HepG2 (cell line): ENCODE data around the gene GSTT2. TPM values are rescaled to one million over a fixed set of nuclear protein-coding genes. Genes with fewer than 3 reads are reported as not detected.

Source experiments
- ATAC-seq: fragments of 200-7000 bp; cut with Tn5 transposase; 3 replicates; pipeline ENCODE4 v1.9.1; 2020; ENCODE audit warnings: mild to moderate bottlenecking, moderate library complexity
- BruUV-seq: library from RNA; stranded (reverse); fragments of 400-500 nt; replicated peaks from 2 replicates; lab custom pipeline; 2021; lab: Mats Ljungman, UMichigan
- CTCF ChIA-PET: fragments of 300-600 bp; formaldehyde crosslinking; extraction: SDS; loops from one replicate; lab custom pipeline; 2021; ENCODE audit warnings: low total read pairs, inconsistent platforms, low intra/inter-chr PET ratio; lab: Yijun Ruan, JAX
- POLR2A ChIA-PET: fragments of 350-600 bp; sonication (Branson Sonifier 250); formaldehyde crosslinking; loops from one replicate; lab custom pipeline; 2020; ENCODE audit warnings: antibody characterized with exemption, inconsistent platforms; lab: Yijun Ruan, JAX
- DNase-seq: peaks from one replicate; pipeline ENCODE4 v3.0.0-alpha.2; 2015; ENCODE audit warnings: low spot score
- FAIRE-seq: peaks from 3 replicates; lab custom pipeline; 2011; peaks lifted over from hg19 to GRCh38; lab: Jason Lieb, UNC
- H2AFZ ChIP-seq: one replicate; pipeline ENCODE4 v1.6.1; 2011; ENCODE audit warnings: low read length, inconsistent platforms
- H3K27ac ChIP-seq: fragments of 300-600 bp; 3 replicates; pipeline ENCODE4 v1.8.0; 2011; ENCODE audit warnings: mixed run types, mild to moderate bottlenecking, mixed read lengths, low read length, inconsistent platforms; ENCODE audit not compliant: insufficient read depth; ENCODE audit errors: extremely low read length
- H3K27me3 ChIP-seq, 2 experiments: fragments of 200-600 bp in 1 of 2; 2 replicates in 1 of 2; 3 replicates in 1 of 2; pipeline versions ENCODE4 v1.6.0 to v1.8.0; 2011; ENCODE audit warnings: low read length in 2 of 2, mild to moderate bottlenecking in 2 of 2, moderate library complexity in 2 of 2, inconsistent platforms in 1 of 2; ENCODE audit not compliant: insufficient read depth in 2 of 2, control insufficient read depth in 1 of 2
- H3K36me3 ChIP-seq, 2 experiments: fragments of 200-600 bp in 1 of 2; replicated peaks in 1 of 2; 2 replicates in 1 of 2; 3 replicates in 1 of 2; pipeline versions ENCODE4 v1.5.1 to v1.8.0; 2011; ENCODE audit warnings: low read length in 2 of 2, inconsistent platforms in 1 of 2; ENCODE audit not compliant: insufficient read depth in 2 of 2, control insufficient read depth in 1 of 2
- H3K4me1 ChIP-seq: 2 replicates; pipeline ENCODE4 v1.5.1; 2012; ENCODE audit warnings: low read length, inconsistent platforms; ENCODE audit not compliant: insufficient read depth
- H3K4me2 ChIP-seq: 2 replicates; pipeline ENCODE4 v1.6.0; 2011; ENCODE audit warnings: low read depth, low read length, inconsistent platforms
- H3K4me3 ChIP-seq, 3 experiments: fragments of 200-600 bp in 1 of 3; sonication (generic), shearing (Covaris generic) in 1 of 3; replicated peaks in 1 of 3; 2 replicates each; pipeline ENCODE4 v1.5.1; 2011 to 2016; ENCODE audit warnings: low read length in 3 of 3, inconsistent platforms in 2 of 3, low read depth in 2 of 3, mild to moderate bottlenecking in 2 of 3, control low read depth in 1 of 3, mixed read lengths in 1 of 3; ENCODE audit not compliant: insufficient read depth in 1 of 3
- H3K79me2 ChIP-seq: one replicate; pipeline ENCODE4 v1.6.1; 2011; ENCODE audit warnings: low read length, inconsistent platforms; ENCODE audit not compliant: insufficient read depth
- H3K9ac ChIP-seq: 2 replicates; pipeline ENCODE4 v1.6.0; 2011; ENCODE audit warnings: mild to moderate bottlenecking, low read depth, low read length, inconsistent platforms; ENCODE audit not compliant: insufficient read depth
- H3K9me3 ChIP-seq: 2 replicates; pipeline ENCODE4 v1.5.1; 2012; ENCODE audit warnings: mild to moderate bottlenecking, low read length
- H4K20me1 ChIP-seq: 2 replicates; pipeline ENCODE4 v1.6.0; 2011; ENCODE audit warnings: inconsistent platforms, mild to moderate bottlenecking, low read length, moderate library complexity; ENCODE audit not compliant: insufficient read depth
- ATF7-NPFF ChIP-seq: sonication (generic); formaldehyde crosslinking; IDR thresholded peaks from 2 replicates; pipeline ENCODE4 v1.8.1; 2023; ENCODE audit warnings: mild to moderate bottlenecking, low read depth, missing genetic modification reagents, moderate library complexity
- FOXA1 ChIP-seq, 2 experiments: fragments of 450-650 bp in 1 of 2; sonication (generic) in 1 of 2; formaldehyde crosslinking in 1 of 2; IDR thresholded peaks; 2 replicates each; pipeline versions ENCODE4 v1.4.0 to v1.6.1; 2016 to 2020; ENCODE audit warnings: missing genetic modification reagents in 1 of 2
- MED1 ChIP-seq: sonication (generic); formaldehyde crosslinking; IDR thresholded peaks from 2 replicates; pipeline ENCODE4 v1.4.0; 2020; ENCODE audit warnings: missing genetic modification reagents
- NR1H2 ChIP-seq: sonication (generic); formaldehyde crosslinking; IDR thresholded peaks from 2 replicates; pipeline ENCODE4 v1.8.1; 2022; ENCODE audit warnings: low read depth, missing genetic modification reagents, borderline replicate concordance
- POGK ChIP-seq: sonication (generic); formaldehyde crosslinking; conservative IDR thresholded peaks from 2 replicates; pipeline ENCODE4 v1.8.0; 2022; ENCODE audit warnings: mild to moderate bottlenecking, moderate library complexity, missing genetic modification reagents
- SIX4 ChIP-seq: sonication (generic); formaldehyde crosslinking; IDR thresholded peaks from 2 replicates; pipeline ENCODE4 v1.4.0; 2020; ENCODE audit warnings: missing genetic modification reagents
- SRSF9 ChIP-seq: fragments of 200-400 bp; formaldehyde crosslinking; IDR thresholded peaks from 2 replicates; pipeline ENCODE4 v1.6.1; 2018; ENCODE audit warnings: borderline replicate concordance, mild to moderate bottlenecking, low read depth, low read length; ENCODE audit not compliant: insufficient read depth, poor library complexity, severe bottlenecking
- ZBTB20 ChIP-seq: sonication (generic); formaldehyde crosslinking; IDR thresholded peaks from 2 replicates; pipeline ENCODE4 v1.8.1; 2023; ENCODE audit warnings: missing genetic modification reagents, low read depth, mild to moderate bottlenecking, borderline replicate concordance
- ZNF160 ChIP-seq: sonication (generic); formaldehyde crosslinking; IDR thresholded peaks from 2 replicates; pipeline ENCODE4 v1.8.0; 2022; ENCODE audit warnings: mild to moderate bottlenecking, inconsistent platforms, missing genetic modification reagents
- ZNF230 ChIP-seq: sonication (generic); formaldehyde crosslinking; IDR thresholded peaks from 2 replicates; pipeline ENCODE4 v1.4.0; 2020; ENCODE audit warnings: mild to moderate bottlenecking, missing genetic modification reagents
- ZNF318 ChIP-seq: sonication (generic); formaldehyde crosslinking; IDR thresholded peaks from 2 replicates; pipeline ENCODE4 v1.4.0; 2020; ENCODE audit warnings: mild to moderate bottlenecking, missing genetic modification reagents
- ZNF788 ChIP-seq: sonication (generic); formaldehyde crosslinking; IDR thresholded peaks from 2 replicates; pipeline ENCODE4 v1.5.0; 2020; ENCODE audit warnings: mild to moderate bottlenecking, missing genetic modification reagents, borderline replicate concordance
- WGBS: methylation state at CpG from one replicate; pipeline ENCODE4 v1.1.6; 2017; ENCODE audit warnings: low lambda C conversion rate; 5-methylcytosine and 5-hydroxymethylcytosine counted together
- in situ Hi-C: cut with HindIII; loops from 2 replicates; pipeline ENCODE4 v1.10.0; 2017; ENCODE audit warnings: low pct_unique_long_range_greater_than_20kb; ENCODE audit not compliant: extremely low pct_ligation_motif_present
- intact Hi-C: fragments of 100-400 bp; cut with micrococcal nuclease; formaldehyde crosslinking; loops from one replicate; pipeline ENCODE4 v1.10.0; 2022; ENCODE audit not compliant: unreplicated experiment
- polyA plus RNA-seq, 8 experiments: library from polyadenylated mRNA; depleted of rRNA in 3 of 8; stranded (reverse) in 7 of 8; unstranded in 1 of 8; fragments of >200 nt; fragmentation: Illumina TruSeq in 4 of 8; extraction: Trizol in 4 of 8; gene quantifications; 2 replicates each; pipeline versions ENCODE4 v1.2.1 to v1.2.3, GENCODE V29; 2011 to 2016; ENCODE audit warnings: low read depth in 4 of 8, missing spikeins in 1 of 8, mixed read lengths in 1 of 8; ENCODE audit not compliant: insufficient read depth in 1 of 8
- total RNA-seq, 5 experiments: library from RNA; depleted of rRNA; stranded (reverse); fragments of >200 nt; fragmentation: Illumina TruSeq; extraction: Trizol; gene quantifications; 2 replicates each; pipeline ENCODE4 v1.2.3, GENCODE V29; 2016; ENCODE audit warnings: low read depth in 1 of 5
- TF ChIP-seq, protein P1 (sequence below): sonication (generic); formaldehyde crosslinking; IDR thresholded peaks from 2 replicates; pipeline ENCODE4 v1.5.0; 2020; ENCODE audit warnings: missing genetic modification reagents

Gene GSTT2
- total and polyA plus RNA-seq, 2 of the 13 experiments (the other 11 are each of a cell fraction or from before 2014, with no cell fraction given): not detected

GRCh38 chr22:24025475-24025874, 45.5 kb downstream of the GSTT2 start:
- 12% methylated on average over 5 of the region's 6 CpGs for WGBS
- POLR2A ChIA-PET: interaction anchor here (0.6 to 1.9 kb wide), 4 partner anchors 12 to 65 kb away, joined by 3 to 17 read pairs (median 5); partner anchors contain the start of gene CABIN1
- TF ChIP-seq NR1H2 (CRISPR knock-in tag) (no peak), ATF7-NPFF (CRISPR knock-in tag) (no peak), ZNF230 (CRISPR knock-in tag) (no peak), SRSF9 (no peak), FOXA1 (IDR thresholded peaks at IDR 0.05) (no peak), FOXA1 (CRISPR knock-in tag; IDR thresholded peaks at IDR 0.05) (no peak), MED1 (CRISPR knock-in tag) (peak; percentile 41; the same call in 1 of the 2 replicates), POGK (CRISPR knock-in tag) (peak; percentile 41; the same call in 1 of the 2 replicates), SIX4 (CRISPR knock-in tag) (no peak), ZNF160 (CRISPR knock-in tag) (no peak), ZBTB20 (CRISPR knock-in tag) (no peak), ZNF318 (CRISPR knock-in tag) (no peak), ZNF788 (no peak)
- TF ChIP-seq, protein P1, sequence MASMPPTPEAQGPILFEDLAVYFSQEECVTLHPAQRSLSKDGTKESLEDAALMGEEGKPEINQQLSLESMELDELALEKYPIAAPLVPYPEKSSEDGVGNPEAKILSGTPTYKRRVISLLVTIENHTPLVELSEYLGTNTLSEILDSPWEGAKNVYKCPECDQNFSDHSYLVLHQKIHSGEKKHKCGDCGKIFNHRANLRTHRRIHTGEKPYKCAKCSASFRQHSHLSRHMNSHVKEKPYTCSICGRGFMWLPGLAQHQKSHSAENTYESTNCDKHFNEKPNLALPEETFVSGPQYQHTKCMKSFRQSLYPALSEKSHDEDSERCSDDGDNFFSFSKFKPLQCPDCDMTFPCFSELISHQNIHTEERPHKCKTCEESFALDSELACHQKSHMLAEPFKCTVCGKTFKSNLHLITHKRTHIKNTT: no peak

More at GRCh38 chr22:24025475-24025874, 45.5 kb downstream of the GSTT2 start:
- H2AFZ ChIP-seq: no peak overlapping the region
- in situ Hi-C loops: no loop called here
- DNase-seq: peak; percentile 57
- H4K20me1 ChIP-seq: no peaks in the 10 kb centered on the region
- H3K4me2 ChIP-seq: peak overlapping the region; percentile 70
- H3K27ac ChIP-seq: peak overlapping the region; percentile 55
- peak; percentile 78 for FAIRE-seq
- H3K4me1 ChIP-seq: peaks cover 39% of the 10 kb centered on the region
- peaks cover 97% of the 10 kb centered on the region for H3K79me2 ChIP-seq
- peak overlapping the region in 2 of 3 experiments; percentile 6 to 43; a peak in 1 of 6 replicates for H3K4me3 ChIP-seq
- intact Hi-C loops: no loop called here
- no peaks in the 10 kb centered on the region for H3K27me3 ChIP-seq
- CTCF ChIA-PET: no interaction called here
- no peaks in the 10 kb centered on the region for H3K9me3 ChIP-seq
- H3K9ac ChIP-seq: peak overlapping the region; percentile 44; the same call in 1 of the 2 replicates
- H3K36me3 ChIP-seq: peaks cover 0 to under 1% of the 10 kb centered on the region in 2 experiments; a peak in 1 of 5 replicates
- peak; percentile 84 for ATAC-seq
- BruUV-seq: no TSS peak
